LNCaP clone FGC (cell line): ENCODE data around the gene MACROH2A1.

Experiments used
- DNase-seq: peaks from one replicate; pipeline ENCODE4 v3.0.0-alpha.2; 2011; ENCODE audit warnings: low read depth
- H3K4me3 ChIP-seq: 2 replicates; pipeline ENCODE4 v1.5.1; 2011; ENCODE audit warnings: mild to moderate bottlenecking, low read depth, low read length, control low read depth
- TF ChIP-seq, protein P1 (sequence below): IDR thresholded peaks from 2 replicates; pipeline ENCODE4 v1.5.1; 2012; ENCODE audit warnings: mild to moderate bottlenecking; ENCODE audit not compliant: control insufficient read depth, insufficient read depth; ENCODE audit errors: extremely low read depth

MACROH2A1 gene

DNA sequence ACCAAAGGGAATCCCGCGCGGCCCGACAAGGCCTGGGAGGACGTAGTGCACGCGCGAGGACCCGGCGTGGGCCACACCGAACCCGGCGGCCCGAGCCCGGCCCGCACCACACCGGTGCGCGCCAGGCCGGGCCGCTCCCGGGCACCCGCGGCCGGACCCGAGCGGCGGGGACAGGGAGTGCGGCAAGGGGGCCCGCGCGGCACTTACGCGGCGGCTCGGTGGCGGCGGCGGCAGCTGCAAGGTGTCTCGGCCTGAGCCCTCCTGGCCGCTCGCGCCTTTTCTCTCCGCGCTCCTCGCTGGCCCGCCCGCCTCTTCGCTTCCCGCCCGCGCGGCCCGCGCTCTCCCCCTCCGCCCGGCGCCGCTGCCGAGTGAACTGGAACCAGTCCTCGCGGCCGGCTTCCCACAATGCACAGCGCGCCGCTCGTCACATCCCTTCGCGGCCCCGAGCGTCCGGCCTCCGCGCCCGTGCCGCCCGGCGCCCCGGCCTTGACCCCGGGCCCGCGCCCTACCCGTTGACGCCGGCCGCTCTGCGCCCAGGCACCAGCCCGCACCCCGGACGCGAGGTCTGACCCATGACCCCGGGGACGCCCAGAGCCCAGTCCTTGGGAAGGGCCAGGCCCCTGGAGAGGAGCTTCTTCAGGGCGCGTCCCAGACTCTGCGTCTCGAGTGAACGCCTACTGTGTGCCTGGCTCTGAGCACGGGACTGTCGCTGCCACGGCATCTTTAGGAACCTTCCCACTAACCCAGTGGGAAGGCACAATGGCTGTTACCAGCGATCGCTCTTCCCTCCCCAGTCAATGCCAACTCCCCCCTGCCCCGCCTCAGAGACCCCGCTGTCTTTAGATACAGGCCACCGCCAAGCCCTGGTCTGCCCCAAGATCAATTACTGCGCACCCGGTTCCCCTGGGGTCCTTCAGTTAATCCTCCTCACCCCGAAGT, at the start of gene MACROH2A1:
TSS of gene MACROH2A1 (minus strand) at position 377 of the 939 bp plus-strand sequence. CDS start 10,138 bp downstream, outside the sequence.
- peak within 1 kb of the TSS; percentile 92 for H3K4me3 ChIP-seq
- peak; percentile 27 for DNase-seq
- TF ChIP-seq, protein P1, sequence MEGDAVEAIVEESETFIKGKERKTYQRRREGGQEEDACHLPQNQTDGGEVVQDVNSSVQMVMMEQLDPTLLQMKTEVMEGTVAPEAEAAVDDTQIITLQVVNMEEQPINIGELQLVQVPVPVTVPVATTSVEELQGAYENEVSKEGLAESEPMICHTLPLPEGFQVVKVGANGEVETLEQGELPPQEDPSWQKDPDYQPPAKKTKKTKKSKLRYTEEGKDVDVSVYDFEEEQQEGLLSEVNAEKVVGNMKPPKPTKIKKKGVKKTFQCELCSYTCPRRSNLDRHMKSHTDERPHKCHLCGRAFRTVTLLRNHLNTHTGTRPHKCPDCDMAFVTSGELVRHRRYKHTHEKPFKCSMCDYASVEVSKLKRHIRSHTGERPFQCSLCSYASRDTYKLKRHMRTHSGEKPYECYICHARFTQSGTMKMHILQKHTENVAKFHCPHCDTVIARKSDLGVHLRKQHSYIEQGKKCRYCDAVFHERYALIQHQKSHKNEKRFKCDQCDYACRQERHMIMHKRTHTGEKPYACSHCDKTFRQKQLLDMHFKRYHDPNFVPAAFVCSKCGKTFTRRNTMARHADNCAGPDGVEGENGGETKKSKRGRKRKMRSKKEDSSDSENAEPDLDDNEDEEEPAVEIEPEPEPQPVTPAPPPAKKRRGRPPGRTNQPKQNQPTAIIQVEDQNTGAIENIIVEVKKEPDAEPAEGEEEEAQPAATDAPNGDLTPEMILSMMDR, result no peak

DNA sequence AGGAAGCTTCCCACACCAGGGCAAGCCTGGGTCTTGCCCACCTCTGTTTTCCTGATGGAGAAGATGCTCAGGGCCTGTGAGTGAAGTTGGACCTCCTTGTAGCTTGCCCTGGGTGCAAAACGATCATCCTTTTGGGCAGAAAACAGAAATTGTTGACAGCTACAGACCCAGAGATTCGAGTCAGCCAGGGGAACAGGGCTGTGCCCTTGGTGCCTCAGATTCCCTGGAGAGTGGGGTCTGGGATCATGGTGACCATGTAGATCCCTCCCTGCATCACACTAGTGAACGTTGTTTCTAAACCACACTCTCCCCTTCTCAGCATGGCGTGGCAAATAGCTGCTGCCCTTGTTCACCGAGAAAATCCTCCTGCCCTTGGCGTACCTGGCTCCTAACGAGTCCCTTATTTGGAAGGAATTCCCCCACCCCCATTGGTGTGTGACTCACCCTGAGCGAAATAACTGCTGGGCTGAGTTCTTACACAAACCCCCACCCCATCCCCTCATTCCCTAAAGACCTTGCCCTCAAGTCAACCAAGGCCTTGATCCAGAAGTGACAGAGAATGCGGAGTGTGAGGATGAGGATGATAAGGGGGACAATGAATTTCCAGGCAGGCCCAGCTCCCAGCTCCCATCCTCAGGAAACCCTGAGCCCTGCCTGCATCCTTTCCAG, 49.2 kb upstream of the MACROH2A1 start:
- DNase-seq, result no peak
- H3K4me3 ChIP-seq, result no peak overlapping the region
- TF ChIP-seq, protein P1, result no peak

DNA sequence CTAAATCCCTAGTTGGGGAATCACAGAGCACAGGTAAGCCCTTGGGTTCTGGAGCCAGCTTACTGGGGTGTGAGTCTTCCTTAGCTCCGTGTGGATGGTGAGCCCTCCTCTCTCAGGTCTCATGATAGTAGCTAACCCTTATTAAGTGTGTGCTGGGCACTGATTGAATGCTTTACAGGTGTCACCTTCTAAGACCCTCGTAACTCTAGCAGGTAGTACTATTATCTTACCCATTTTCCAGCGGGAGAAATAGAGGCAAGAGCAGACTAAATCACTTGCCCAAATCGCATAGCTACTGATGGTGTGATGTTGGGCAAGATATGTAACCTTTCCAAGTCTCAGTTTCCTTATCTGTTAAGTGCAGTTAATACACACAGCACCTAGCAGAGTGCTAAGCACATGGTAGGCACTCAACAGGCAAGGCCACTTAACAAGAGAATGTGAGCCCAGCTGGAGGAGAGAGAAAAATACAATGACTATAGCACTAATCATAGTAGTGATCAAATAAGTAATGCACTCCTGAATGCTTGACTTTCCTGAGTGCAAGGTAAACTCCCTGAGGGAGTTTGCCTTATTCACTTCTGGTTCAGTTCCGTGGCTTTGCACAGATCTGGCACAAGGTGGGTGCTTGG, 48.4 kb upstream of the MACROH2A1 start, which contains the start of gene DCANP1:
TSS of gene DCANP1 (minus strand) at position 51 of the 632 bp plus-strand sequence. CDS start 240 bp downstream, outside the sequence.
- TF ChIP-seq, protein P1, result no peak
- no peak within 1 kb of the TSS for H3K4me3 ChIP-seq
- no peak for DNase-seq

DNA sequence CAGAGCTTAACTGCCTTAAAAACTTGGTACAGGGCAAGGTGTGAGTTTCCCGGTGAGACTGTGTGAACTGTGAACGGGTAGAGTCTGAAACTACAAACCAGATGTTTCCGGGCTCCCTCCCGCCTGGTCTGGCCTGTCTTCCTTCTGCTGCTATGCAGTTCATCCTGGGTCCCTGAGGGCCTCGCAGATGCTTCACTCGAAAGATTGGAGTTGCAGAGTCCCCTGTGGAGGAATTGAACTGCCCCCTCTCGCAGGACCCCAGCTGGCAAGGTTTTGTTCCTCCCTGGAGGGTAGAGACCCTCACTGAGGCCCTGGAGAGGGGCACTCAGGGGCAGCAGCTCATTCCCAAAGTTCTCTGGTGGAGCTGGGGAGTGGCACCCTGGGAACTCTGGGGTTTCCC, 47.6 kb upstream of the MACROH2A1 start:
- no peak overlapping the region for H3K4me3 ChIP-seq
- no peak for DNase-seq
- TF ChIP-seq, protein P1, result no peak

DNA sequence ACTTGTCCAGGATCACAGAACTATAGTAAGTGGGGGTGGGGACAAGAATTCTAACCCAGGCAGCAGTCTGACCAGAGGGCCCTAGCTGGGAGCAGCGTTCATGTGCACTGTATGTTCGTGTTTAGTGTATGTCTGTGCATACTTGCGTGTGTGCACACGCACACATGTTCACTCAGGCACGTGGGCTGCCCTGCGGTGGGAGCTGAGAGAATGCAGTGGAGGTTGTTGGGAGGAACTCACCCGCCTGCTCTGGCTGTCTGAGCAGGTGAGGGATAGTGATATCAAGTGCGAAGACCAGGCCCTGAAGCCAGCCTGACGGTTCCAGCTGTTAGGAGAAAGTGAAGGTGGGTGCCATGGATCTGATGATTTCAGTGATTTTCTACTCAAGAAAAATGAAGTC, 47.2 kb upstream of the MACROH2A1 start:
- no peak overlapping the region for H3K4me3 ChIP-seq
- TF ChIP-seq, protein P1, result no peak
- no peak for DNase-seq

DNA sequence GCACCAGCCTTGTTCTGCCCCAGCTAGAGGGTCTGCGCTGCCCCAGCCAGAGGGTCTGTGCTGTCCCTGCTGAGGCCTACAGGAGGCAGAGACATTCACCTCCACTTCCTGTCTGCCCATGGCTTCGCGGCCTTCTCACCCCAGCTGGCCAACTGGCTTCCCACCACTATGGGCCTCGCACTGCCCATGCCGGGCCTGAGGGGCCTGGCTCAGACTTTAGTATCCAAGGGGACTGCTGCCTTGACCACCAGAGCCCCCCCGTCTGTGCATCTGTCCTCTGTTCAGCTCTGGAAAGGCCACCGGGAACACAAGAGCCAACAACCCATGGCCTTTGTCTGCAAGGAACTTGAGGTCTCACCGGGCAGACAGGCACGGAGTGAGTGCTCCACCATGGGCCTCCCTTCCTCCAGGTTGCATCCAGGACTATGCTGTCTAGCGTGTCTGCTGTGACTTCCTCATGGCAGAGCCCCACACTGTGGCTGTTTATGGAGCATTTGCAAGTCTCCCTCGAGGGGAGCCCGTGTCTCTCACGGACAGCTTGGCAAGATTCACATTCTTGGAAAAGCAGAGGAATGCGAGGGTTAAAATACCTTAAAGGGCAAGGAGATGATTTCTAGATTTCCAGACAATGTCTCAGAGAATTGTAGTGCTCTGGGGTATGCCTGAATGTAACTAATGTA, 46.4 kb upstream of the MACROH2A1 start:
- TF ChIP-seq, protein P1, result no peak
- H3K4me3 ChIP-seq, result no peak overlapping the region
- no peak for DNase-seq
